HG03060 (cell line): Measurements from ENCODE around the gene IGF1R.

Experiments
- ATAC-seq: cut with Tn5 transposase; IDR thresholded peaks from one replicate; pipeline ENCODE4 v1.9.1; 2021; ENCODE audit warnings: low read depth, moderate number of reproducible peaks; ENCODE audit not compliant: unreplicated experiment

Gene IGF1R

DNA sequence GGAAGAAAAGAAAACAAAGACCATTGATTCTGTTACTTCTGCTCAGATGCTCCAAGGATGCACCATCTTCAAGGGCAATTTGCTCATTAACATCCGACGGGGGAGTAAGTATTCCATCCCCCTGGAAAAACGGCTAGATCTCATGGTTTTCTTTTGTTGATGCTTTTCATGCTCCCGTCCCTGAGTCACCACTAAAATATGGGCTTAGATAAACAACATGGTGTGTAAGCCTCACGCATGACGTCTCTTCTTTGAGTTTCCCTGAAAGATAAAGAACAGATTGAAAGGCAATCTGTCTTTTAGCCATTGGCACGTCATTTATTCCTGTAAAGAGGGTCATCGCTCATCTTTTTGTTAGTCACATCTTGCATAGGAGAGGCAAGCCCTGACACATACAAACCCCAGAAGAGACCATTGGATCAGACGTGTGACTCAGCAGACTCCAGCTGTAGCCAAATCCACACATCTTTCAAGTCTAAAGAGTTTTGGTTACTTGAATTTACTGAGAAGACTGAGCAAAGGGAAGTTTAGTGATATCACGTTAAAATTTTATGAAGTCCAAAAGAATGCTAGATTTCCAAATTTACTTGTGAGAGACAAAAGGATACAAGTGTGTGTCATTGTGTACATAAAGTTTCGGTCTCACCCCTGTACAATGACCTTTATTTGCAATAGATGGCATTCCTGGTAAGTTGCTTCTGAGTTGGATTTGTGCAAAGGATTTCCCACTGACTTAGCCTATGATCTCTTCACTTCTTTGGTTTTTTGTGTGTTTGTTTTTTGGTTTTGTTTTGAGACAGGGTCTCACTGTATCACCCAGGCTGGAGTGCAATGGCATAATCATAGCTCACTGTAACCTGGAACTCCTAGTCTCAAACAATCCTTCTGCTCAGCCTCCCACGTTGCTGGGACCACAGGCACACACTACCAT lies 248.7 kb downstream of the IGF1R start:
- no peak for ATAC-seq

GRCh38 chr15:98898122-98898521 lies 249.8 kb downstream of the IGF1R start:
- ATAC-seq, result no peak

GRCh38 chr15:98899272-98900021 lies 251.1 kb downstream of the IGF1R start:
- ATAC-seq, result no peak

DNA sequence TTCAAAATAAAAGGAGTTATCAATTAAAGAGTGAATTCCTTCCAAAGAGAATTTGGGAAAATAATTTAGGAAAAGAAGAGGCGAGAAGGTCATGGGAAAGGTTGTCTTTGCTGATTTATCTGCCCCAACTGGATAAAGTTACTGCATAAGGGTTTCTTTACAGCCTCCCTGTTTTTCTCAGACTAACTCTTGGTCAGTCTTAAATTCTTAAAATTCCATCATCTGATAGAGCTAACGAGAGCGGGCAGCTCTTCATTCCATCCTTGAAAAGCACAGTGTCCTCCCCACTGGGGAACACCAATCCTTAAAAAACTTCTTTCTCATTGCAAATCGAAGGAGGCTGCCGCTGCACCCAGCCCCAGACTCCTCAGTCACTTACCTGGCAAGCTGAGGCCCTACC lies 252.0 kb downstream of the IGF1R start:
- ATAC-seq, result no peak

DNA sequence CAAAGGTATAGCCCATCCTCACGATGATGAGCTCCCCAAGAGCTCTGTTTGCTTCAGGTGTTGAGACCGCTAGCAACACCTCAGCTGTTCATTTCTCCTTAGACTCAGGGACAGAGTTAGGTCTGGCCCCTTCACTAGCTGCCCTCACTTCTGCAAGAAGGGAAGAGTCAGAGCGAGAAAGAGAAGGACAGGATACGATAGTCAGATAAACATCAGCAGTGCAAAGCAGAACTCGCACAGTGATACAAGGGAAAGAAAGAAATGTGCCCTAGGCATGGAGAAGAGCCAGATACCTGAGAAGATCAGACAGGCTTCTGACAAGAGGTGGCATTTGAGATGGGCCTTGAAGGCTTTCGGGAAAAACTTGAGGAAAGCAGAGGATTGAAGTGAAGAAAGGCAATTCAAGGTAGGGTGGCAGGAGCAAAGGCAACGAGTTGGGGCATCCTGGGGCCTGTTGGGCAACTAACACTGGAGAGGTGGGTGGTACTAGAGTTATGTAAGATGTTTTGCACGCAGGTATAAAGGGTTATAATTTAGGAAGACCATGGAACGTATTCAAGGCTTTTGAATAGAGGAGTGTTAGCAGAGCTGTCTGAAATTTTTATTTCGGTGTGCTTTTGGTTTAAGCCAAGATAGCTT lies 253.2 kb downstream of the IGF1R start:
- ATAC-seq, result no peak

GRCh38 chr15:98902931-98903330 lies 254.6 kb downstream of the IGF1R start:
- ATAC-seq, result no peak

DNA sequence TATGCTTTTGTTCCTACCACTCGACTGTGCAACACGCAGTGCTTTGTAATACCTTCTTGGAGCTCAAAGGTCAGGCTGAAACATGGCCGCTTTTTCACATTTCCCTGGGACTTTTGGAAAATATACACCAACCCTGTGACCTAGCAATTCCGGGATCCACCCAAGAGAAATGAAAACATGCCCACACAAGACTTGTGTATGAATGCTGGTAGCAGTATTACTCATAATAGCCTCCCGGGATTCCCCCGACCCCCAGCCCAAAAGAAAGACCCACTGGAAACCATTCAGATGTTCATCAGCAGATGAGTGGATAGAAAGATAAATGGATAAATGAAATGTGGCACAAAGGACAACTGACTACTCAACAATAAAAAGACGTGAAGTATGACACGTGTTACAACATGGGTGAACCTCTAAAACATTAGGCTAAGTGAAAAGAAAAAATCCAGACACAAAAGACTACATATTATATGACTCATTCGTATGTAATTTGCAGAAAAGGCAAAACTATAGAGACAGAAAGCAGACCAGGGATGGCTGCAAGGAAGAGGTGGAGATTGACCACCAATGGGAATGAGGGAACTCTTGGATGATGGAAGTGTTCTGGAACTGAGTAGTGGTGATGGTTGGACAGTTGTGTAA lies 255.2 kb downstream of the IGF1R start:
- no peak for ATAC-seq

DNA sequence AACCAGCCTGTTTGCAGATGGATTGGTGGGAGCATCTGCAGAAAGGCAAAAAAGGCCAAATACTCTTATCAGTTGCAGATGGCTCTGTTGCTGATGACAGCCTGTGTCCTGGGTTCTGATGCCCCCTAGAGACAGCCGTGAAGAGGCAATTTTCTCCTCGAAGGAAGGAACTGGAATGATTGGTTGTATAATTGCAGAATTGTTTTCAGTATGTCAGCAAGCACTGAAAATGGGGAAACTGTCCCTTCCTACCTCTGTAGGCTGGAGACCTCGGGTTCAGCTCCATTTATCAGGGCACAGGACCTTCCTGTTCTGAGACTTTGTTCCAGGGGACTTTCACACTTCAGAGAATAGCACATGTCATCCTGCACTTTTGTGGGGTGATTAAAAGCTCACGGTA lies 256.2 kb downstream of the IGF1R start:
- no peak for ATAC-seq

GRCh38 chr15:98905963-98906711 lies 257.8 kb downstream of the IGF1R start:
- no peak for ATAC-seq

- ATAC-seq, result no peak
Measured at GRCh38 chr15:98906712-98907083, 258.4 kb downstream of the IGF1R start.

- no peak for ATAC-seq
Measured at GRCh38 chr15:98907927-98908471, 259.7 kb downstream of the IGF1R start.

GRCh38 chr15:98909968-98910885 lies 261.9 kb downstream of the IGF1R start:
- ATAC-seq, result no peak

GRCh38 chr15:98914626-98915025 lies 266.3 kb downstream of the IGF1R start:
- no peak for ATAC-seq

GRCh38 chr15:98916826-98917225 lies 268.5 kb downstream of the IGF1R start:
- no peak for ATAC-seq

GRCh38 chr15:98917417-98917816 lies 269.1 kb downstream of the IGF1R start:
- no peak for ATAC-seq

DNA sequence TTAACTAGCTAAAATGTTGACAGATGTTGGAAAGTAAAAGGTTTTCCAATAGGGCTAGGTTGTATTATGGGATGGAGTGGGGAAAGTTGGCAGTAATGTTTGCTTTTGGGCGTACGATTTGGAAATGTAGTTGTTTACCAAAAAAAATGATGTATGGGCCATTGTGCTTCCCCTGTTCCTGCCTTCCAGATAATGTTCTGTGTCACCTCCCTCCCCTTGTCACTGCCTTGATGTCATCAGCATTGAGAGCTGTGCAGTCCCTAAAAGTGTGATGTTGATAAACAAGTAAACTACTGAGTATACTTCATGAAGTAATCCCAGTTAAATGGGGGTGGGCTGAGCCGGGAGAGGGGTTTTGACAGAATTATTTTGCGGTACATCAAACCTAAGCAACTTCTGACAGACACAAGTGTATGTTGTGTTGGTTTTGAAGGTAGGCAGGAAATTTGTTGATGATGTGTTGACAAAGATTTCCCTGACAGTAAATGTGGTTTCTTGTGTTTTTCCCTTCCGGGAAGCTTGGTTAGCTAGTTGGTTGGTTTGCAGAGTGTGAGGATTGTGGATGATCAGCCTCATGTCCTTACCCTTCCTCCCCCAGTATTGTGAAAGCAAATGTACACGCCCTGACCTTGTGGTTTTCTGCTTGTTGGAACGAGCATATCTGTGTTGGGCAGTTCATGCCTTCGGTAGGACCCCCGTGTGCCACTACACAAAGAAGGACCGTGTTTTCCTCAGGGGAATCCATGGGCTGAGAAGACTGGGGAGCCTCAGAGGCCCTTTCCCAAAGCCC lies 271.9 kb downstream of the IGF1R start:
- ATAC-seq, result no peak

- no peak for ATAC-seq
Measured at GRCh38 chr15:98923171-98923570, 274.8 kb downstream of the IGF1R start.

DNA sequence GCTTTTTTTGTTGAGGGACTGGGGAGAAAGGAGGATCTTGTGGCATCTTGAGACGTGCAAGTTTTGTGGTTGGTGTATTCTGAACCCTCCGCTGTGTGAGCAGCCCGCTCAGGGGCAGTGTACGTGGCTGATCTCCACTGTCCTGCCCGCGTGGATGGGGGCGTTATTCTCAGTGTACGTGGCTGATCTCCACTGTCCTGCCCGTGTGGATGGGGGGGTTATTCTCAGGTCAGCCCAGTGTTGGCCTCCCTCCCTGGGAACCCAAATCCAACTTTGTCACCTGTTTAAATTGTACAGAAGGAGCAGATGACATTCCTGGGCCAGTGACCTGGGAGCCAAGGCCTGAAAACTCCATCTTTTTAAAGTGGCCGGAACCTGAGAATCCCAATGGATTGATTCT lies 275.2 kb downstream of the IGF1R start:
- ATAC-seq, result no peak
